Stimulated activated CD8-positive, alpha-beta memory T cell treated with anti-CD3 and anti-CD28 coated beads, Interleukin-4, amount 100 ng/mL, for 4 hours (primary cell): ENCODE measurements around the gene CENPA.

Experiments
- DNase-seq, 2 donors: peaks; one replicate each; pipeline ENCODE4 v3.0.0-alpha.2; 2020; ENCODE audit warnings: low read depth in 2 of 2, low spot score in 1 of 2

CENPA gene

GRCh38 chr2:26840937-26841610, 55.2 kb downstream of the CENPA start:
- no peak for DNase-seq

- DNase-seq, result no peak
Measured at GRCh38 chr2:26843041-26843440, 57.2 kb downstream of the CENPA start.
